Mesenteric fat pad (tissue), 1 donor: ENCODE results near the gene NARF. TPM values are rescaled to one million over a fixed set of nuclear protein-coding genes. Genes with fewer than 3 reads are reported as not detected.
"Not testable (repeated sequence)": the region's sequence is repeated elsewhere in the genome, so short reads cannot be mapped to it uniquely, and the experiment has no call there.

Source experiments
- DNase-seq: peaks from one replicate; pipeline ENCODE4 v3.0.0-alpha.2; 2020; ENCODE audit warnings: low spot score
- total RNA-seq: library from RNA; stranded (reverse); fragmentation: NEBNext Ultra II Directional; extraction: Animal tissue kit (Norgen Biotek cat#: 25700); gene quantifications from one replicate; pipeline ENCODE4 v1.2.1, GENCODE V29; 2021
- donor health status: DM: yes; HTN: yes; CAD: no.

Gene NARF
- total RNA-seq, 1 donor from 2014 or later, result 57.3 TPM

DNA sequence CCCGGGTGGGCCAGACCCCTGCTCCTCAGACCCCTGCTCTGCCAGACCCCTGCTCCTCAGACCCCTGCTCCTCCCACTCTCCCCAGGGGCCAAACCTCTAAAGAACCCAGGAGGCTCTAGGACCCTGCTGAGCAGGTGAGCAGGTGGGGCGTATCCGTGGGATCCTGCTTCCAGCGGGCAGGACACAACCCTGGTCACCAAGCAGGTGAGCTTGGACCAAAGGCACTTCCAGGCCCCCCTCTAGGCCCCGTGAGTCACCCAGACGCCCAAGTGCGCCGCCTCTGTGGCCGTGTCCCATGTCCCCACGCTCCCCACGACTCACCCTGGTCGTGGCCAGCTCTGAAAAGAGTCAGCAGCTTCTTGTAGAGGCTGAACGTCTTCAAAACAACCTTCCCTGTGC, 13.0 kb upstream of the NARF start:
- DNase-seq, result no peak

- DNase-seq, result no peak
These were observed 12.4 kb upstream of the NARF start for GRCh38 chr17:82446124-82446523.

GRCh38 chr17:82446649-82447048, 11.9 kb upstream of the NARF start:
- DNase-seq, result no peak

- no peak for DNase-seq
These were observed 10.7 kb upstream of the NARF start for GRCh38 chr17:82447876-82448275.

- no peak for DNase-seq
These were observed 9.2 kb upstream of the NARF start for GRCh38 chr17:82449131-82449882.

- DNase-seq, result no peak
These were observed 8.6 kb upstream of the NARF start for GRCh38 chr17:82449883-82450356.

GRCh38 chr17:82450357-82451106, 8.0 kb upstream of the NARF start, which contains the start of gene CYBC1:
TSS of gene CYBC1 (minus strand) at chr17:82450752. CDS start at chr17:82449254, 1,498 bp downstream.
- DNase-seq, result peak; percentile 99

DNA sequence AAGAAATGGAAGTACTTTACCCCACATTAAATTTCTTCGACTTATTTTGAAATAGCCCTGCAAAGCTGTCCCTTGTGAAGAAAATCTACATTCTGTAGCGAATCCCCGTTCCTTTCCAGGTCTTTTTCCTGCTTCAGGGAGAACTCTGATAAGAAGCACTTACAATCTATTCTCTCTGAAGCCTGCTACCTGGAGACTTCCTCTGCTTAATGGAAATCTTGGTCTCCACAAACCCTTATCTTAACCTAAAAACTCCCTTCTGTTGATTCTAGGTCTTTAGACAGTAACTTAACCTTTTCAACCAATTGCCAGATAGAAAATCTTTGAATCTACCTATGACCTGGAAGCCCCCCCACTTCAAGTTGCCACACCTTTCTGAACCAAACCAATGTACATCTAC, 6.4 kb upstream of the NARF start:
- no peak for DNase-seq

DNA sequence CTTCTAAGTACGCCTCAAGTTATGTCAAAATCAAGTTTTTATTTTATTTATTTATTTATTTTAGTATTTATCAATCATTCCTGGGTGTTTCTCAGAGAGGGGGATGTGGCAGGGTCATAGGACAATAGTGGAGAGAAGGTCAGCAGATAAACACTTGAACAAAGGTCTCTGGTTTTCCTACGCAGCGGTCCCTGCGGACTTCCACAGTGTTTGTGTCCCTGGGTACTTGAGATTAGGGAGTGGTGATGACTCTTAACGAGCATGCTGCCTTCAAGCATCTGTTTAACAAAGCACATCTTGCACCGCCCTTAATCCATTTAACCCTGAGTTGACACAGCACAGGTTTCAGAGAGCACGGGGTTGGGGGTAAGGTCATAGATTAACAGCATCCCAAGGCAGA, 5.4 kb upstream of the NARF start:
- DNase-seq, result not testable (repeated sequence)

GRCh38 chr17:82453706-82454105, 4.8 kb upstream of the NARF start:
- DNase-seq, result not testable (repeated sequence)

DNA sequence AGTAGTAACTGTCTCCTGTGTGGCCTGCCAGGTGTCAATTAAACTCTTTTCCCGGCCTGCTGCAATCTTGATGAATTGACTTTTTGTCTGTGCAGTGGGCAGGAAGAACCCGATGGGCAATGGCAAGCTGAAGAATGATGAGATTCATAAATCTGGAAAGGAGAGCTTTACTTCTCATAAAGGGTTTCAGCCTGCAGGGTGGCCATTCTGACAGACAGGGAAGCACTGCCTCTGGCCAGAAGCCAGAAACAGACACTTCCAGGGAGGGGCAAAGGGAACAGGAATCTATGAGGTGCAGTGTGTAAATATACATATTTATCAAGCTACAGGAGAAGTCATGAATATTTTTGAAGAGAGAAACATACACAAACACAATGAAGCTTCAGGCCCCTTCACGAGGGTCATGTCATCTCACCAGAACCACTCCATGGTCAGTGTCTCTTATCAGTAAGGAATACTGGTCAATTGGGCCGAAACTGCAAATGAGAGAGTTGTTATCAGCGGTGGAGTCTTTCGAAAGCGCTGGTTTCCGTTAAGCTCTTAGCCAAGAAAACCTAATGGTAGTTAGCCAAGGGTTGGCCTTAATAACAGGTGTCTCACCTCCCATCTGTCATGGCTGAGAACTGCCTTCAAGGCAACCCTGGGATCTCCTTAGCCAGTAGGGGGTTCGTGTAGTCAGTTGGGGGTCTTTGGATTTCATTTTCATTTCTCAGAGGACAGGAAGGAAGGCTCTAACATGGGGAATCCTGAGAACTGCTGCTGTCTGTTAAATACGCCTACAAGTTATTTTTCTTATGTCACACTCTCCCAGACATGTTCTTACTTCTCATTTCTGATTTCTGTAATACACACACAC, 1.2 kb upstream of the NARF start:
- DNase-seq, result no peak

DNA sequence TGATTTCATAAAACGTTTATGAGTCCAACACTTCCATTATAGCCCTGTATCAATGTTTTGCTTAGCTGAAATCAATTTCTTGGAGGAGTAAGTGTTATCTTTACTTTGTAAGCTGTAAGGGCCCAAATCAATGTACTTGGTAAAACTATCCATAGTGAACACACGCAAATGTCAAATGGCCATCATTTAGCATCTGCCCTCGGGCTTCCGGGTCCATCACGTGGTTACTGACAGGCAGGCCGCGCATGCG, 687 bp upstream of the NARF start:
- no peak for DNase-seq

- no peak for DNase-seq
These were observed 414 bp downstream of the NARF start for GRCh38 chr17:82458885-82459424.

DNA sequence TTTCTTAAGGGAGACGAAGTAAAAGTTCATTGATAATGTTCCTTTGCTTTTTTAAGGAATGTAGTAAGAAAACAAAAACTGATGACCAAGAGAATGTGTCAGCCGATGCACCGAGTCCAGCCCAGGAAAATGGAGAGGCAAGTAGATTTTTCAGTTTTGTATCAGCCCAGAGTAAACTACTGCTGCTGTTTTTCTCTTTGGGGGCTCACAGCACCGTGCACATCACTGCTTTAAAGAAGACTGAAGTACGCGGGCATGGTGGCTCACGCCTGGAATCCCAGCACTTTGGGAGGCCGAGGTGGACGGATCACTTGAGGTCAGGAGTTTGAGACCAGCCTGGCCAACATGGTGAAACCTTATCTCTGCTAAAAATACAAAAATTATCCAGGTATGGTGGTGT, 1.4 kb downstream of the NARF start:
- DNase-seq, result not testable (repeated sequence)

DNA sequence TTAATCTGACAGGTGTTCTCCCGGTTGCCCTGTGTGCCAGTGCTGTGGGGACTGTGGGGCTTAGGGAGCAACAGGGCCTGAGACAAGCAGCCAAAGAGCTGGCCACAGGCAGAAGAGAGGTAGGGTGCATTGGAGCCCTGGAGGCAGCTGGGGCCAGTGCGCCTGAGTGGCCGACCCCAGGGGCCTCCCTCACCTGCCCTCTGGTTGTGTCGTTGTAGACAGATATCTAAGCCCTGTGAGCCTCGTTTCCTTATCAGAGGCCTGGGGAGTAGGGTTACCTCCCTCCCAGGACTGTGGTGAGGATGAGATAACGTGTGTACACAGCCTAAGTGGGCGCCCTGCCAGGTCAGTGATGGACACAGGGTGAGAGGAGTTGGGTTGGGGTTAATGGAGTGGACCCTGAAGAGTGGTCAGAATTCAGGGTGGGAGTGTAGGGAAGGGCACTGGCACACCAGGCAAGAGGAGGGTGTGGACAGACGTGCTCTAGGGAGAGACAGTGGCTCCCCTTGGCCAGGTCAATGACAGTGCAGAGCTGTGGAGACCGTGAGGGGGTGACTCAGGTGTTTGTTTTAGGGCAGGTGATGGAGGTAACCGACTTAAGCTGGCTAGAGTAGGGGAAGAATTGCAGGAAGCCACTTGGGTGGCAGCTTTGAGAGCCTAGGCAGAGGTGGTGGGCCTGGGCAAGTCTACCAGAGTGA, 3.4 kb downstream of the NARF start:
- no peak for DNase-seq

DNA sequence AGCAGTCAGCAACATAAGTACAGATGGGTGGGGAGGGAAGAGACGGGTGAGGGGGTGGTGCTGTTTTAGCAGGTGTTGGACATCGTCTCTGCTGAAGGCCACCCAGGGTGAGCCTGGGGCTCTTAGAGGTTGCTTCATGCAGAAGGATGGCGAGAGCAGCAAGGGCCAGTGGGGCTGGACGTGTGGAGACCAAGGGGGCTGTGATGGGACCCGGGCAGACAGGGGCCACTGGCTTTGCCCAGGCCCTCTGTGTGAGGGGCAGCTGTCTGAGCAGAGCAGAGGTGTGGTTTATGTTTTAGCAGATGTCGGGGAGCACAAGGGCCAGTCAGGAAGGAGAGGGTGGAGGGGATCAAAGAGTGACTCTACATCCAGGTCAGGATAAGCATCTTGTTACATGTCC, 4.8 kb downstream of the NARF start:
- DNase-seq, result no peak

GRCh38 chr17:82463925-82464566, 5.5 kb downstream of the NARF start:
- DNase-seq, result no peak

DNA sequence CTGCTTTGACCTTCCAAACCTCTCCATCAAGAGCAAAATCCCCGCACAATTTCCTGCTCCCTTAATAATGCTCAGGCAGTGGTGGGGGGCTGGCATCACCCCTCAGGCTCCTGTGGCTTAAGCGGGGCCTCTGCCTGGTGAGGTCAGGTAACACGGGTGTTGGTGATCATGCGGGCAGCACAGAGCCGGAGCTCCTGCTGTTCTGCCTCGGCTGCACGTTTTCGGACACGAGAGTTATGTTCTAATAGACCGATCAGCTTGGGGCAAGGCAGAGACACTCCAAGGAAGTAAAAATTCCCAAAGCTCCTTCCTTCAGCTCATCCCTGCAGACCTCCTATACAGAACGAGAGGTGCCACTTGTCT, 6.0 kb downstream of the NARF start:
- DNase-seq, result no peak

- DNase-seq, result no peak
These were observed 6.6 kb downstream of the NARF start for GRCh38 chr17:82465023-82465603.

GRCh38 chr17:82468692-82469091, 10.2 kb downstream of the NARF start:
- DNase-seq, result no peak
